NOMO-1 treated with dmso at 0.1 percent for 144 hours (cell line): ENCODE data around the gene ICE1.

Experiments used
- DNase-seq: peaks from one replicate; lab custom pipeline; 2025; ENCODE audit not compliant: unreplicated experiment; lab: John Stamatoyannopoulos, UW

ICE1 gene

DNA sequence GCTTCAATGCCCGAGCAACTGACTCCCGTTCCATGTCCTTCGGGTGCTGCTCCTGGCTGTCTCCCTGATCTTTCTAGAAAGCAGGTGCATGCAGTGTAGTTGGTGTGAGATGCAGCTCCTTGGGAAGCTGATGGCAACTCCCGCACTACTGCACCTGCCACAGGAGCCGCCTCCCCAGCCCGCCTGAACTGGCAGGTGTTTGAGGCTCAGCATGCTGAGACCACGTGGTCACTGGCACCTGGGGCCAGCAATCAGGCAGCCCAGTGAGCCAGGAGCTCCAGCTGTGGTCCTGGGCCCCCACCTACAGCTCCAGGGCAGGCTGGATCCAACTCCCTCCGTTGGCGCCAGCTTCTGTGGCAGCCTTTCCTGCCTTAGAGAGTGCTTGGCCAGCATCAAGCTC lies 111.5 kb downstream of the ICE1 start:
- no peak for DNase-seq

DNA sequence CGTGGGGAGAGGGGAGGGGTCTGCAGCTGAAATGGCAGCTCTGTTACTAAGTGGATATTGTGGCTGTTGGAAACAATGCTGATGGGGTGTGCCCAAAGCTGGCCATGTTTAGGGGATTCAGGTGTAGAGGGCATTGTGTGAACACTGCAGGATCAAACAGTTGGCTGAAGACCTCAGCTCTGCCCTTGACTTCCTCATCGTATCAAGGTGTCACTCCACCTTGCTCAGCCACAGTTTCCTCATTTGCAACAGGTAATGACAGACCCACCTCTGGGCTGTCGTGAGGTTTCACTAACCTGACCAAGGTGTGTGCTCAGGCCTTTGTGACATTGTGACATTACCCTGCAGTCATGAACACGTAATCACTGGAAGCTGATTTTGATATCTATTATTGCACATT lies 111.9 kb downstream of the ICE1 start:
- no peak for DNase-seq

DNA sequence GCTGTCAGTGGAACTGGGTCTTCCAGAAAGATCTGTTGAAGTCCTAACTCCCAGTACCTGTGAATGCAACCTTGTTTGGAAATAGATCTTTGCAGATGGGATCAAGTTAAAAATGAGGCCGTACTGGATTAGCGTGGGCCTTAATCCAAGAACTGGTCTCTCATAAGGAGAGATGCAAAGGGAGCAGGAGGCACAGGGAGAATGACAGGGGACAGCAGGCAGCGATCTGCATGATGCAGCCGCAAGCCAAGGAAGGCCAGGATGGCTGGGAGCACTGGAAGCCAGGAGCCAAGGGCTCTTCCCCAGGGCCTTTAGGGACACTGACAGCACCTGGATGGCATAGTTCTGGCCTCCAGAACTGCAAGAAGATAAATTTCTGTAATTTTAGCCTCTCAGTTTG lies 114.4 kb downstream of the ICE1 start:
- DNase-seq, result no peak

GRCh38 chr5:5537426-5537825 lies 114.9 kb downstream of the ICE1 start:
- no peak for DNase-seq

DNA sequence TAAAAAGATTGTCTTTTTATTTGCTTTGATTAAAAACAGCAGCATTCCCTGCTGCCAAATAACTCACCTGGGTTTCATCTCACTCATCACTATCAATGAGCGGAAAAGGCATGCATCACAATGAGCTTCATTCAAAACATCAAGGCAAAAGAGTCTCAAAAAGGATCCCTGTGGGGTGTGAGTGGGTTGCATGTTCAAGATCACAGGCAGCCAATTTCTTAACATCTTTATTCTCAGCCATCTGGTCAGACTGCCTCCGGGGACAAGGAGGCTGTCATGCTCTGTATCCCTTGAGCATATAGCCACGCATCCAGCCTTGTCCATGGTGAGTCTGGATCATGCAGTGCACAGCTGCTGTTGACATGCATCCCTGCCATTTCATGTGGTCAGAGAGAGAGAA lies 117.1 kb downstream of the ICE1 start:
- DNase-seq, result no peak
